K562 (cell line): ENCODE results near the gene SYN1. TPM values are rescaled to one million over a fixed set of nuclear protein-coding genes. Genes with fewer than 3 reads are reported as not detected.

Source experiments
- FOXK1 ChIP-seq: sonication (generic); formaldehyde crosslinking; IDR thresholded peaks from 2 replicates; pipeline ENCODE4 v1.8.0; 2022; ENCODE audit warnings: missing genetic modification reagents, mild to moderate bottlenecking, borderline replicate concordance
- JUNB ChIP-seq: fragments of 450-650 bp; formaldehyde crosslinking; conservative IDR thresholded peaks from 2 replicates; pipeline ENCODE4 v1.4.0; 2020; ENCODE audit warnings: mild to moderate bottlenecking
- KAT2B ChIP-seq: IDR thresholded peaks from one replicate; pipeline ENCODE4 v1.6.1; 2012; ENCODE audit warnings: low read depth, mild to moderate bottlenecking, control low read depth, inconsistent platforms, low read length, moderate library complexity
- KLF10 ChIP-seq: fragments of 250-450 bp; sonication (Bioruptor Pico); IDR thresholded peaks from 2 replicates; pipeline ENCODE4 v1.6.1; 2021; ENCODE audit warnings: matching md5 sums
- MCM2 ChIP-seq: fragments of 450-650 bp; IDR thresholded peaks from 2 replicates; pipeline ENCODE4 v1.6.1; 2017; ENCODE audit warnings: low read depth, mild to moderate bottlenecking
- NFATC3 ChIP-seq: fragments of 450-650 bp; IDR thresholded peaks from 2 replicates; pipeline ENCODE4 v1.6.1; 2017; ENCODE audit warnings: mild to moderate bottlenecking
- NR3C1 ChIP-seq: sonication (generic); formaldehyde crosslinking; IDR thresholded peaks from 2 replicates; pipeline ENCODE4 v1.8.1; 2022; ENCODE audit warnings: missing genetic modification reagents
- PRMT5 ChIP-seq: sonication (generic); formaldehyde crosslinking; IDR thresholded peaks from 2 replicates; pipeline ENCODE4 v1.5.0; 2020; ENCODE audit warnings: missing genetic modification reagents
- PURB ChIP-seq: sonication (generic); formaldehyde crosslinking; IDR thresholded peaks from 2 replicates; pipeline ENCODE4 v1.9.0; 2021; ENCODE audit warnings: low read depth, mild to moderate bottlenecking, missing genetic modification reagents
- RAD21 ChIP-seq, 2 experiments: fragments of 250-450 bp in 1 of 2; fragments of 450-650 bp in 1 of 2; sonication (Bioruptor Pico) in 1 of 2; formaldehyde crosslinking in 1 of 2; IDR thresholded peaks in 1 of 2; conservative IDR thresholded peaks in 1 of 2; 2 replicates each; pipeline versions ENCODE4 v1.4.0 to v1.8.0; 2020 to 2022; ENCODE audit warnings: mild to moderate bottlenecking in 2 of 2, moderate library complexity in 1 of 2
- RBM14 ChIP-seq: fragments of 200-400 bp; formaldehyde crosslinking; IDR thresholded peaks from 2 replicates; pipeline ENCODE4 v1.6.1; 2018; ENCODE audit warnings: low read depth, mild to moderate bottlenecking, low read length, moderate library complexity, borderline replicate concordance; ENCODE audit not compliant: insufficient read depth
- SMC3 ChIP-seq: conservative IDR thresholded peaks from 2 replicates; pipeline ENCODE4 v1.6.1; 2011; ENCODE audit warnings: low read depth, low read length, improper control_type of control experiment; ENCODE audit not compliant: insufficient read depth
- SRSF3 ChIP-seq: fragments of 200-400 bp; formaldehyde crosslinking; IDR thresholded peaks from 2 replicates; pipeline ENCODE4 v1.6.1; 2016; ENCODE audit warnings: mild to moderate bottlenecking, low read length, moderate library complexity; ENCODE audit not compliant: insufficient read depth
- TCF7 ChIP-seq: sonication (generic); IDR thresholded peaks from 2 replicates; pipeline ENCODE4 v1.6.1; 2016; ENCODE audit warnings: antibody characterized with exemption, borderline replicate concordance
- U2AF2 ChIP-seq: fragments of 200-400 bp; formaldehyde crosslinking; optimal IDR thresholded peaks from 2 replicates; pipeline ENCODE3; 2017; ENCODE audit warnings: low read depth, mild to moderate bottlenecking, low read length
- ZBED1 ChIP-seq: IDR thresholded peaks from 2 replicates; pipeline ENCODE4 v1.6.1; 2014
- polyA plus RNA-seq, 8 experiments: library from polyadenylated mRNA; depleted of rRNA in 4 of 8; stranded (reverse) in 5 of 8; unstranded in 3 of 8; fragments of >200 nt; fragmentation: Nextera tagmentation in 2 of 8; fragmentation: Illumina TruSeq in 1 of 8; extraction: Ambion mirVana in 2 of 8; extraction: Trizol in 1 of 8; gene quantifications; 2 replicates each; pipeline versions ENCODE4 v1.2.1 to v1.2.3, GENCODE V29; 2011 to 2014; ENCODE audit warnings: inconsistent platforms in 1 of 8, missing spikeins in 1 of 8
- total RNA-seq, 7 experiments: library from RNA; depleted of rRNA in 6 of 7; stranded (reverse); fragments of >200 nt in 6 of 7; fragmentation: Illumina TruSeq in 2 of 7; extraction: Trizol in 2 of 7; gene quantifications; 2 replicates each; pipeline versions ENCODE4 v1.2.1 to v1.2.3, GENCODE V29; 2011 to 2021; ENCODE audit warnings: low replicate concordance in 1 of 7
- TF ChIP-seq, protein P1 (sequence below): IDR thresholded peaks from 3 replicates; pipeline ENCODE4 v1.6.1; 2011; ENCODE audit warnings: borderline replicate concordance, mild to moderate bottlenecking, moderate library complexity; ENCODE audit not compliant: insufficient read length; ENCODE audit errors: extremely low read depth
- TF ChIP-seq, protein P2 (sequence below): fragments of 250-450 bp; sonication (Bioruptor Pico); IDR thresholded peaks from 2 replicates; pipeline ENCODE4 v1.8.0; 2022; ENCODE audit warnings: inconsistent platforms
- TF ChIP-seq, protein P3 (sequence below): fragments of 450-650 bp; formaldehyde crosslinking; IDR thresholded peaks from 2 replicates; pipeline ENCODE4 v1.4.0; 2022; ENCODE audit warnings: missing genetic modification characterization
- TF ChIP-seq, protein P4 (sequence below): fragments of 250-450 bp; sonication (Bioruptor Pico); IDR thresholded peaks from 2 replicates; pipeline ENCODE4 v1.8.0; 2022; ENCODE audit warnings: moderate library complexity, mild to moderate bottlenecking, inconsistent platforms

Gene SYN1
- total and polyA plus RNA-seq, 9 of the 15 experiments (the other 6 are each of a cell fraction or from before 2014, with no cell fraction given): 0.01 to 0.28 (median 0.18) TPM; not detected in 2

DNA sequence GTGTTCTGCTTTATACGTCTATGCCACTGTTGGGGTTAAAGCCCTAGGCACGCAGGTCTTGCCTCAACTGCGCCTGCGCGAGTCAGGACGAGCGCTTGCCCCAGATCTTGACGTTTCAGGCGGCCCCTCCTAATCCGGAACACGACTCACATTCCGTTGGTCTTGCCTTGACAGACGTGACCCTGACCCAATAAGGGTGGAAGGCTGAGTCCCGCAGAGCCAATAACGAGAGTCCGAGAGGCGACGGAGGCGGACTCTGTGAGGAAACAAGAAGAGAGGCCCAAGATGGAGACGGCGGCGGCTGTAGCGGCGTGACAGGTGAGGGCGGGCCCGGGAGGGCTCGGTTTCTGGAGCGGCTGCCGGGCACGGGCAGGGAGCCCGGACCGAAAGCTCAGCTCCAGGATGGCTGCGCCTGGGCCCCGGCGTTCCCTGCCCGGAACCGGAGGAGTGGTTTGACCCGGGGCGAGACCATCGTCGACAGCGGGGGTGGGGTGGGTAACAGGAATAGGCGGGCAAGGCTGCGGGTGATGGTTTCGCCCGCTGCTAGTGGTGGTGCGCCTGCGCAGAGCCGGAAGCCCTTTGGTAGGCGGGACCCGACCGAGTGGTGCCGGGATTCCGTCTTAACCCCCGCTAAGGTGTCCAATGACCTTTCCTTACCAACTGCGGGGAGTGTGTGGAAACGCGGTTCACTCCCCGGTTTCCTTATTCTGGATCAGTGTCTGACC is 58.6 kb downstream of the SYN1 start, which contains the start of gene ARAF (continued):
- TF ChIP-seq, protein P1, sequence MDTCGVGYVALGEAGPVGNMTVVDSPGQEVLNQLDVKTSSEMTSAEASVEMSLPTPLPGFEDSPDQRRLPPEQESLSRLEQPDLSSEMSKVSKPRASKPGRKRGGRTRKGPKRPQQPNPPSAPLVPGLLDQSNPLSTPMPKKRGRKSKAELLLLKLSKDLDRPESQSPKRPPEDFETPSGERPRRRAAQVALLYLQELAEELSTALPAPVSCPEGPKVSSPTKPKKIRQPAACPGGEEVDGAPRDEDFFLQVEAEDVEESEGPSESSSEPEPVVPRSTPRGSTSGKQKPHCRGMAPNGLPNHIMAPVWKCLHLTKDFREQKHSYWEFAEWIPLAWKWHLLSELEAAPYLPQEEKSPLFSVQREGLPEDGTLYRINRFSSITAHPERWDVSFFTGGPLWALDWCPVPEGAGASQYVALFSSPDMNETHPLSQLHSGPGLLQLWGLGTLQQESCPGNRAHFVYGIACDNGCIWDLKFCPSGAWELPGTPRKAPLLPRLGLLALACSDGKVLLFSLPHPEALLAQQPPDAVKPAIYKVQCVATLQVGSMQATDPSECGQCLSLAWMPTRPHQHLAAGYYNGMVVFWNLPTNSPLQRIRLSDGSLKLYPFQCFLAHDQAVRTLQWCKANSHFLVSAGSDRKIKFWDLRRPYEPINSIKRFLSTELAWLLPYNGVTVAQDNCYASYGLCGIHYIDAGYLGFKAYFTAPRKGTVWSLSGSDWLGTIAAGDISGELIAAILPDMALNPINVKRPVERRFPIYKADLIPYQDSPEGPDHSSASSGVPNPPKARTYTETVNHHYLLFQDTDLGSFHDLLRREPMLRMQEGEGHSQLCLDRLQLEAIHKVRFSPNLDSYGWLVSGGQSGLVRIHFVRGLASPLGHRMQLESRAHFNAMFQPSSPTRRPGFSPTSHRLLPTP: no peak
- TF ChIP-seq MCM2 (no peak), TCF7 (no peak), NFATC3 (no peak), KLF10 (CRISPR knock-in tag) (no peak), RBM14 (no peak), SMC3 (no peak), U2AF2 (no peak), PURB (no peak), PRMT5 (0 out of 2 replicates have a peak, but pooled peaks have one; percentile 72), JUNB (no peak), ZBED1 (no peak), NR3C1 (no peak), SRSF3 (no peak), FOXK1 (CRISPR knock-in tag) (no peak), RAD21 (CRISPR knock-in tag; conservative IDR thresholded peaks at IDR 0.05 in 1 of 2, IDR thresholded peaks at IDR 0.05 in 1 of 2) (no peak), KAT2B (no peak)
- TF ChIP-seq, protein P2, sequence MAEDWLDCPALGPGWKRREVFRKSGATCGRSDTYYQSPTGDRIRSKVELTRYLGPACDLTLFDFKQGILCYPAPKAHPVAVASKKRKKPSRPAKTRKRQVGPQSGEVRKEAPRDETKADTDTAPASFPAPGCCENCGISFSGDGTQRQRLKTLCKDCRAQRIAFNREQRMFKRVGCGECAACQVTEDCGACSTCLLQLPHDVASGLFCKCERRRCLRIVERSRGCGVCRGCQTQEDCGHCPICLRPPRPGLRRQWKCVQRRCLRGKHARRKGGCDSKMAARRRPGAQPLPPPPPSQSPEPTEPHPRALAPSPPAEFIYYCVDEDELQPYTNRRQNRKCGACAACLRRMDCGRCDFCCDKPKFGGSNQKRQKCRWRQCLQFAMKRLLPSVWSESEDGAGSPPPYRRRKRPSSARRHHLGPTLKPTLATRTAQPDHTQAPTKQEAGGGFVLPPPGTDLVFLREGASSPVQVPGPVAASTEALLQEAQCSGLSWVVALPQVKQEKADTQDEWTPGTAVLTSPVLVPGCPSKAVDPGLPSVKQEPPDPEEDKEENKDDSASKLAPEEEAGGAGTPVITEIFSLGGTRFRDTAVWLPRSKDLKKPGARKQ: no peak
- TF ChIP-seq, protein P3, sequence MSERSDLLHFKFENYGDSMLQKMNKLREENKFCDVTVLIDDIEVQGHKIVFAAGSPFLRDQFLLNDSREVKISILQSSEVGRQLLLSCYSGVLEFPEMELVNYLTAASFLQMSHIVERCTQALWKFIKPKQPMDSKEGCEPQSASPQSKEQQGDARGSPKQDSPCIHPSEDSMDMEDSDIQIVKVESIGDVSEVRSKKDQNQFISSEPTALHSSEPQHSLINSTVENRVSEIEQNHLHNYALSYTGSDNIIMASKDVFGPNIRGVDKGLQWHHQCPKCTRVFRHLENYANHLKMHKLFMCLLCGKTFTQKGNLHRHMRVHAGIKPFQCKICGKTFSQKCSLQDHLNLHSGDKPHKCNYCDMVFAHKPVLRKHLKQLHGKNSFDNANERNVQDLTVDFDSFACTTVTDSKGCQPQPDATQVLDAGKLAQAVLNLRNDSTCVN (CRISPR knock-in tag): no peak
- TF ChIP-seq, protein P4, sequence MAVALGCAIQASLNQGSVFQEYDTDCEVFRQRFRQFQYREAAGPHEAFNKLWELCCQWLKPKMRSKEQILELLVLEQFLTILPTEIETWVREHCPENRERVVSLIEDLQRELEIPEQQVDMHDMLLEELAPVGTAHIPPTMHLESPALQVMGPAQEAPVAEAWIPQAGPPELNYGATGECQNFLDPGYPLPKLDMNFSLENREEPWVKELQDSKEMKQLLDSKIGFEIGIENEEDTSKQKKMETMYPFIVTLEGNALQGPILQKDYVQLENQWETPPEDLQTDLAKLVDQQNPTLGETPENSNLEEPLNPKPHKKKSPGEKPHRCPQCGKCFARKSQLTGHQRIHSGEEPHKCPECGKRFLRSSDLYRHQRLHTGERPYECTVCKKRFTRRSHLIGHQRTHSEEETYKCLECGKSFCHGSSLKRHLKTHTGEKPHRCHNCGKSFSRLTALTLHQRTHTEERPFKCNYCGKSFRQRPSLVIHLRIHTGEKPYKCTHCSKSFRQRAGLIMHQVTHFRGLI (CRISPR knock-in tag): no peak
